ENCODE measurements around the gene PLCD4.

- no peak for TF ChIP-seq POLR2AphosphoS5 (IDR thresholded peaks at IDR 0.05; ENCODE audit: low read depth, low read length)
- no peak for TF ChIP-seq TAF1 (IDR thresholded peaks at IDR 0.05; ENCODE audit: borderline replicate concordance, low read depth, low read length)
These were observed 40.5 kb downstream of the PLCD4 start for GRCh38 chr2:218648088-218648786.

Data from GM12892 (cell line).